CD4-positive, alpha-beta T cell (primary cell): ENCODE measurements around the gene TUB. TPM values are rescaled to one million over a fixed set of nuclear protein-coding genes. Genes with fewer than 3 reads are reported as not detected.

Experiments
- ATAC-seq: fragments of 200-7000 bp; cut with Tn5 transposase; one replicate; pipeline ENCODE4 v1.10.0; 2022; ENCODE audit warnings: mild to moderate bottlenecking; ENCODE audit not compliant: poor library complexity
- CTCF ChIA-PET: fragments of 350-600 bp; sonication (Branson Sonifier 250); formaldehyde crosslinking; loops from one replicate; lab custom pipeline; 2021; ENCODE audit warnings: antibody characterized with exemption, inconsistent platforms; lab: Charles Lee
- POLR2A ChIA-PET: fragments of 350-600 bp; sonication (Branson Sonifier 250); formaldehyde crosslinking; loops from one replicate; lab custom pipeline; 2021; ENCODE audit warnings: antibody characterized with exemption, inconsistent platforms; lab: Charles Lee
- DNase-seq, 14 experiments: peaks; one replicate each; pipeline ENCODE4 v3.0.0-alpha.2; 2013 to 2020; ENCODE audit warnings: mixed read lengths in 2 of 14
- H3K27ac ChIP-seq, 2 donors: one replicate each; pipeline versions ENCODE4 v1.5.1 to v1.7.0; 2013; ENCODE audit warnings: low read length in 2 of 2, low read depth in 1 of 2, mild to moderate bottlenecking in 1 of 2
- H3K27me3 ChIP-seq, 2 experiments: 1 replicate in 1 of 2; 2 replicates in 1 of 2; pipeline versions ENCODE4 v1.6.1 to v1.7.0; 2013; ENCODE audit warnings: low read length in 2 of 2, control low read depth in 1 of 2, mild to moderate bottlenecking in 1 of 2, moderate library complexity in 1 of 2; ENCODE audit not compliant: insufficient read depth in 2 of 2, control insufficient read depth in 1 of 2
- H3K36me3 ChIP-seq: one replicate; pipeline ENCODE4 v1.6.1; 2013; ENCODE audit warnings: low read length, control low read depth; ENCODE audit not compliant: insufficient read depth
- H3K4me1 ChIP-seq: one replicate; pipeline ENCODE4 v1.6.1; 2013; ENCODE audit warnings: low read length, control low read depth; ENCODE audit not compliant: insufficient read depth
- H3K4me3 ChIP-seq: one replicate; pipeline ENCODE4 v1.5.1; 2013; ENCODE audit warnings: mild to moderate bottlenecking, low read length, moderate library complexity
- H3K9me3 ChIP-seq, 2 experiments: 1 replicate in 1 of 2; 2 replicates in 1 of 2; pipeline versions ENCODE4 v1.6.1 to v1.7.0; 2013; ENCODE audit warnings: low read length in 2 of 2, mild to moderate bottlenecking in 2 of 2, control low read depth in 1 of 2, moderate library complexity in 1 of 2; ENCODE audit not compliant: control insufficient read depth in 1 of 2, insufficient read depth in 1 of 2
- H3K27ac Mint-ChIP-seq: one replicate; pipeline ENCODE4 v1.8.0; 2020; ENCODE audit warnings: mixed read lengths
- H3K27me3 Mint-ChIP-seq: one replicate; pipeline ENCODE4 v1.8.0; 2021; ENCODE audit warnings: mixed read lengths
- H3K36me3 Mint-ChIP-seq: one replicate; pipeline ENCODE4 v1.8.0; 2021; ENCODE audit warnings: low read depth, mixed read lengths
- H3K4me1 Mint-ChIP-seq: one replicate; pipeline ENCODE4 v1.8.0; 2021; ENCODE audit warnings: low read depth, mixed read lengths
- H3K4me3 Mint-ChIP-seq: one replicate; pipeline ENCODE4 v1.8.0; 2020; ENCODE audit warnings: mild to moderate bottlenecking, mixed read lengths
- H3K9me3 Mint-ChIP-seq: one replicate; pipeline ENCODE4 v1.8.0; 2020; ENCODE audit warnings: mixed read lengths
- intact Hi-C, 2 experiments: fragments of 100-400 bp; cut with DNase I in 1 of 2; cut with micrococcal nuclease in 1 of 2; formaldehyde crosslinking; loops; one replicate each; pipeline versions ENCODE4 v1.15.1 to v1.9.0; 2023 to 2025; cut with DNase I, micrococcal nuclease
- total RNA-seq, 174 experiments: library from RNA in 2 of 174; stranded (reverse) in 2 of 174; gene quantifications; one replicate each; pipeline ENCODE4 v1.2.3 and lab custom pipeline; 2021 to 2026
- TF ChIP-seq, protein P1 (sequence below): fragments of 200-600 bp; IDR thresholded peaks from one replicate; pipeline ENCODE4 v1.8.0; 2022; ENCODE audit warnings: antibody characterized with exemption, mild to moderate bottlenecking

TUB gene
- total RNA-seq, 2 experiments from 2014 or later, result 0.08 TPM; not detected in 1

DNA sequence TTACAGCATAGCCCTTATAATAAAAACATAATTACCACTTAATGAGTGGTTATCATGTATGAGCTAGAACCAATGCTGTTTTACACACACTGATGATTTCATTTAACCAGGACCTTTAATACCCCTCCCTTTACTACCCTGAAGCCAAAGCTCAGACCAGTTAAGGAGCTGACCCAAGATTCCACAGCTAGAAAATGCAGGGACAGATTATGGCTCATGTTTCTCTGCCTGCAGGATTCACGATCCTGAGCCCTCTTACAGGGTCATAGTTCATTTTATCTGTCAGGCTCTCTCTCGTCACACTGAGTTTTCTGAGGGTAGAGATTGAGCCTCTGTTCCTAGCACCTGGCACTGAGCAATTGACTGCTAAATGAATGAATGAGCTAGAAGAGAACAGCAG is 27.4 kb downstream of the TUB start:
- POLR2A ChIA-PET, result no interaction called here
- Histone ChIP-seq H3K27ac (no peak overlapping the region), H3K4me3 (no peak overlapping the region), H3K9me3 (peaks cover 0 to 3% of the 10 kb centered on the region in 2 experiments), H3K27me3 (no peaks in the 10 kb centered on the region), H3K36me3 (peaks cover 21% of the 10 kb centered on the region), H3K4me1 (no peaks in the 10 kb centered on the region)
- no peaks in the 10 kb centered on the region for H3K9me3 Mint-ChIP-seq
- H3K27me3 Mint-ChIP-seq, result no peaks in the 10 kb centered on the region
- intact Hi-C loops, result no loop called here
- DNase-seq (no peak), ATAC-seq (no peak)
- no peaks in the 10 kb centered on the region for H3K4me1 Mint-ChIP-seq
- H3K27ac Mint-ChIP-seq, result no peak overlapping the region
- CTCF ChIA-PET, result no interaction called here
- no peak overlapping the region for H3K4me3 Mint-ChIP-seq
- TF ChIP-seq, protein P1, sequence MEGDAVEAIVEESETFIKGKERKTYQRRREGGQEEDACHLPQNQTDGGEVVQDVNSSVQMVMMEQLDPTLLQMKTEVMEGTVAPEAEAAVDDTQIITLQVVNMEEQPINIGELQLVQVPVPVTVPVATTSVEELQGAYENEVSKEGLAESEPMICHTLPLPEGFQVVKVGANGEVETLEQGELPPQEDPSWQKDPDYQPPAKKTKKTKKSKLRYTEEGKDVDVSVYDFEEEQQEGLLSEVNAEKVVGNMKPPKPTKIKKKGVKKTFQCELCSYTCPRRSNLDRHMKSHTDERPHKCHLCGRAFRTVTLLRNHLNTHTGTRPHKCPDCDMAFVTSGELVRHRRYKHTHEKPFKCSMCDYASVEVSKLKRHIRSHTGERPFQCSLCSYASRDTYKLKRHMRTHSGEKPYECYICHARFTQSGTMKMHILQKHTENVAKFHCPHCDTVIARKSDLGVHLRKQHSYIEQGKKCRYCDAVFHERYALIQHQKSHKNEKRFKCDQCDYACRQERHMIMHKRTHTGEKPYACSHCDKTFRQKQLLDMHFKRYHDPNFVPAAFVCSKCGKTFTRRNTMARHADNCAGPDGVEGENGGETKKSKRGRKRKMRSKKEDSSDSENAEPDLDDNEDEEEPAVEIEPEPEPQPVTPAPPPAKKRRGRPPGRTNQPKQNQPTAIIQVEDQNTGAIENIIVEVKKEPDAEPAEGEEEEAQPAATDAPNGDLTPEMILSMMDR, result no peak
- peaks cover 66% of the 10 kb centered on the region for H3K36me3 Mint-ChIP-seq

DNA sequence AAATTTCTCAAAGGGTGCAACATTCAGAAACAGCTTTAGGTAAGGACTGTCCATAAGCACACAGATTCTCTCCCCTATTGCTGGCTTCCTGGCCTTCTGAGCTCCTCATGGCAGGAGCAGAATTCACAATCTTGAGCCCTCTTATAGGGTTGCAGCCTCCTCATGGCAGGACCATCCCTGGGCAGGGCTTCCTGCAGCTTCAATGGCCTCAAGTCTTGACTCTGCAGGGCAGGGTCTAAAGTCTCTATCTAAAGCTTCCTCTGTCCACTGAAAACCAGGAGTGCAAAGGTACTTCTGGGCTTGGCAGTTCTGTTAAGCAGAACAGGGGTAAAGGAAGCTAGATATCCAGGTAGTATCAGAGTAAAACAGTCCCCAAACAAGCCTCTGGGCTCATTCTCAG is 28.7 kb downstream of the TUB start:
- ChIA-PET POLR2A (no interaction called here), CTCF (no interaction called here)
- intact Hi-C loops, result no loop called here
- no peaks in the 10 kb centered on the region for H3K4me1 ChIP-seq
- H3K27me3 ChIP-seq, result no peaks in the 10 kb centered on the region
- Mint-ChIP-seq H3K36me3 (peaks cover 74% of the 10 kb centered on the region), H3K4me3 (no peak overlapping the region), H3K4me1 (no peaks in the 10 kb centered on the region), H3K9me3 (peaks cover 2% of the 10 kb centered on the region), H3K27ac (no peak overlapping the region), H3K27me3 (no peaks in the 10 kb centered on the region)
- TF ChIP-seq, protein P1, result no peak
- H3K27ac ChIP-seq, result no peak overlapping the region
- ATAC-seq (no peak), DNase-seq (no peak)
- peaks cover 21% of the 10 kb centered on the region for H3K36me3 ChIP-seq
- H3K4me3 ChIP-seq, result no peak overlapping the region
- peaks cover 3 to 12% of the 10 kb centered on the region in 2 experiments for H3K9me3 ChIP-seq

DNA sequence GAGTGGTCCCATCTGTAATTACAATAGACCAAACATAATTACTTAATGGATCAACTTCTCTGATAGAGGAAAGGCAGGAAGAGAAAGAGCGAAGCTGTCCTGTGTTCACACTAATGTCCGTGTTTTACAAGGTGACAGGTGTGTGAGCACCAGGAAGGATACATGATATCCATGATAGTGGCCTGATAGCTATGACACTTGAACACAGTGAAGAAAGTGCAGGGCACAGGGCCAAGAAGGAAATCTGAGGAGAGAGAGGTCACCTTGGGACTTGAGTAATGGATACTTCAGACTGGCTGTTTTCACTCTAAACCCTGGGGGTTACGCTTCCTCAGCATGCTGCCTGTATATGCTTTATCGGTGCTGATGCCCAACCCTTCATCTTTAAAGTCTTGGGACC is 29.4 kb downstream of the TUB start:
- intact Hi-C loops, result no loop called here
- Histone ChIP-seq H3K4me1 (no peaks in the 10 kb centered on the region), H3K9me3 (peaks cover 3 to 12% of the 10 kb centered on the region in 2 experiments), H3K4me3 (no peak overlapping the region), H3K27me3 (no peaks in the 10 kb centered on the region), H3K27ac (no peak overlapping the region), H3K36me3 (peaks cover 21% of the 10 kb centered on the region)
- ChIA-PET POLR2A (no interaction called here), CTCF (no interaction called here)
- H3K4me1 Mint-ChIP-seq, result no peaks in the 10 kb centered on the region
- DNase-seq (no peak), ATAC-seq (no peak)
- H3K36me3 Mint-ChIP-seq, result peaks cover 80% of the 10 kb centered on the region
- H3K27ac Mint-ChIP-seq, result no peak overlapping the region
- TF ChIP-seq, protein P1, result no peak
- H3K4me3 Mint-ChIP-seq, result no peak overlapping the region
- H3K9me3 Mint-ChIP-seq, result peaks cover 6% of the 10 kb centered on the region
- H3K27me3 Mint-ChIP-seq, result no peaks in the 10 kb centered on the region
